ENCODE measurements around the gene CANX. TPM values are rescaled to one million over a fixed set of nuclear protein-coding genes. Genes with fewer than 3 reads are reported as not detected.

CANX gene
- total and polyA plus RNA-seq, 11 donors: 81.6 to 699 (median 473) TPM

- 80 to 86% (median 83%) methylated on average over 4 of the region's 4 CpGs for WGBS, 4 donors
- H3K4me3 ChIP-seq: no peak overlapping the region
- intact Hi-C loops (cut with DNase I): no loop called here
- TF ChIP-seq POLR2A (IDR thresholded peaks at IDR 0.05): no peak
- no peak for TF ChIP-seq CTCF (IDR thresholded peaks at IDR 0.05)
- DNase-seq (no peak), ATAC-seq (no peak)
- H3K27me3 ChIP-seq: no peaks in the 10 kb centered on the region
- peaks cover 0 to 100% (median 100%) of the 10 kb centered on the region in 9 donors for H3K36me3 ChIP-seq
- peaks cover 0 to 12% (median 0%) of the 10 kb centered on the region in 12 donors for H3K4me1 ChIP-seq
- no peaks in the 10 kb centered on the region for H3K9me3 ChIP-seq
- peak overlapping the region in 2 of 12 donors; percentile 12 to 15 for H3K27ac ChIP-seq
These were observed 25.4 kb downstream of the CANX start for GRCh38 chr5:179724163-179724562.

- ATAC-seq (no peak), DNase-seq (no peak)
- H3K9me3 ChIP-seq: no peaks in the 10 kb centered on the region
- peak overlapping the region in 1 of 12 donors; percentile 29 for H3K27ac ChIP-seq
- no peak for TF ChIP-seq POLR2A (IDR thresholded peaks at IDR 0.05)
- TF ChIP-seq CTCF (IDR thresholded peaks at IDR 0.05): no peak
- WGBS, 4 donors: 80 to 84% (median 83%) methylated on average over 6 of the region's 6 CpGs
- no peaks in the 10 kb centered on the region for H3K27me3 ChIP-seq
- peaks cover 0 to 34% (median 5%) of the 10 kb centered on the region in 12 donors for H3K4me1 ChIP-seq
- intact Hi-C loops (cut with DNase I): loop anchor here in 1 of 10 donors (5.0 kb wide), 1 partner anchor 70 kb away; no protein-coding TSS in a partner anchor
- no peak overlapping the region for H3K4me3 ChIP-seq
- peaks cover 0 to 91% (median 90%) of the 10 kb centered on the region in 9 donors for H3K36me3 ChIP-seq
These were observed 28.3 kb downstream of the CANX start for GRCh38 chr5:179727106-179727505.

GRCh38 chr5:179729303-179729702, 30.5 kb downstream of the CANX start:
- ATAC-seq (no peak), DNase-seq (no peak)
- intact Hi-C loops (cut with DNase I): loop anchor here in 1 of 10 donors (5.0 kb wide), 1 partner anchor 72 kb away; no protein-coding TSS in a partner anchor
- 85 to 88% (median 86%) methylated on average over 4 of the region's 4 CpGs for WGBS, 4 donors
- Histone ChIP-seq H3K9me3 (no peaks in the 10 kb centered on the region), H3K36me3 (peaks cover 0 to 69% (median 68%) of the 10 kb centered on the region in 9 donors), H3K4me1 (peaks cover 2 to 39% (median 9%) of the 10 kb centered on the region in 12 donors), H3K27me3 (no peaks in the 10 kb centered on the region), H3K27ac (no peak overlapping the region), H3K4me3 (no peak overlapping the region)
- no peak for TF ChIP-seq POLR2A (IDR thresholded peaks at IDR 0.05)
- no peak for TF ChIP-seq CTCF (IDR thresholded peaks at IDR 0.05)

GRCh38 chr5:179729727-179730126, 31.0 kb downstream of the CANX start:
- ATAC-seq (no peak), DNase-seq (no peak)
- no peak for TF ChIP-seq POLR2A (IDR thresholded peaks at IDR 0.05)
- Histone ChIP-seq H3K27me3 (no peaks in the 10 kb centered on the region), H3K27ac (no peak overlapping the region), H3K4me3 (no peak overlapping the region), H3K4me1 (peaks cover 3 to 43% (median 13%) of the 10 kb centered on the region in 12 donors), H3K36me3 (peaks cover 0 to 69% (median 64%) of the 10 kb centered on the region in 9 donors), H3K9me3 (no peaks in the 10 kb centered on the region)
- intact Hi-C loops (cut with DNase I): loop anchor here in 2 of 10 donors (5.0 kb wide), 2 partner anchors 72 to 107 kb away; partner anchors contain the start of gene HNRNPH1 (in 1 of the 2)
- 78 to 87% (median 86%) methylated on average over 3 of the region's 3 CpGs for WGBS, 4 donors
